Measurements from ENCODE around the gene CDK4.
A peak's percentile ranks its signal among the peaks of the same experiment; 100 is the strongest.

Gene CDK4

DNA sequence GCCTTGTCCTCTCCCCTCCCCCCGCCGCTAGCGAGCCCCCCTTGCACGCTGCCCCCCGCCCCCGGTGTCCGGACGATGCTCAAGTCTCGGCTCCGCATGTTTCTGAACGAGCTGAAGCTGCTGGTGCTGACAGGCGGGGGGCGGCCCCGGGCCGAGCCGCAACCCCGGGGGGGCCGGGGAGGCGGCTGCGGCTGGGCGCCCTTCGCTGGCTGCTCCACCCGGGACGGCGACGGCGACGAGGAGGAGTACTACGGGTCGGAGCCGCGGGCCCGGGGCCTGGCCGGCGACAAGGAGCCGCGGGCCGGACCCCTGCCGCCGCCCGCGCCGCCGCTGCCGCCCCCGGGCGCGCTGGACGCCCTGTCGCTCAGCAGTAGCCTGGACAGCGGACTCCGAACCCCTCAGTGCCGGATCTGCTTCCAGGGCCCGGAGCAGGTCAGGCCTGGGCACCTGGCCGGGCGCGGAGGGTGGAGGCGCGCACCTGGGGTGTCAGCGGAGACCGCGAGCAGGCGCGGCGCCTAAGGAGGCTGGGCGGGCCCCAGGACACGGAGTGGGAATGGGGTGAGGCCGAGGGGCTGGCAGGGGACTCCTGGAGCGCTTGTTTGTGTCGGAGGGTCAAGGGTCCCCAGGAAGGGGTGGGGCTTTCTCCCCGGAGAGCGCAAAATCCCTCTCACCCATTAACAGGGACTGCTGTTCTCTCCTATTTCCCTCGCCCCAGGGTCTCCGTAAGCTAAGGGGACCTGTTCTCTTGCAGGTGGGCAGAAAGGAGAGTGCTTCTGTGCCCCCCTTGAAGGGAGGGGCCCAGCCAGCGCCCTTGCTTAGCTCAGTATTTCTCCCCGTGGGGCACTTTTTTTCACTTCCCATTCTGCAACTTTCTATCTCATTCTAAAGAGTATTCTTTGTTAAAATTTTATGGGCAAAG, 3.6 kb upstream of the CDK4 start:
- no peak for DNase-seq (ENCODE audit: low spot score)
- Histone ChIP-seq H3K27ac (peak overlapping the region in 1 of 2 donors; percentile 64), H3K4me3 (peak overlapping the region; percentile 89)
- TF ChIP-seq, protein P1, sequence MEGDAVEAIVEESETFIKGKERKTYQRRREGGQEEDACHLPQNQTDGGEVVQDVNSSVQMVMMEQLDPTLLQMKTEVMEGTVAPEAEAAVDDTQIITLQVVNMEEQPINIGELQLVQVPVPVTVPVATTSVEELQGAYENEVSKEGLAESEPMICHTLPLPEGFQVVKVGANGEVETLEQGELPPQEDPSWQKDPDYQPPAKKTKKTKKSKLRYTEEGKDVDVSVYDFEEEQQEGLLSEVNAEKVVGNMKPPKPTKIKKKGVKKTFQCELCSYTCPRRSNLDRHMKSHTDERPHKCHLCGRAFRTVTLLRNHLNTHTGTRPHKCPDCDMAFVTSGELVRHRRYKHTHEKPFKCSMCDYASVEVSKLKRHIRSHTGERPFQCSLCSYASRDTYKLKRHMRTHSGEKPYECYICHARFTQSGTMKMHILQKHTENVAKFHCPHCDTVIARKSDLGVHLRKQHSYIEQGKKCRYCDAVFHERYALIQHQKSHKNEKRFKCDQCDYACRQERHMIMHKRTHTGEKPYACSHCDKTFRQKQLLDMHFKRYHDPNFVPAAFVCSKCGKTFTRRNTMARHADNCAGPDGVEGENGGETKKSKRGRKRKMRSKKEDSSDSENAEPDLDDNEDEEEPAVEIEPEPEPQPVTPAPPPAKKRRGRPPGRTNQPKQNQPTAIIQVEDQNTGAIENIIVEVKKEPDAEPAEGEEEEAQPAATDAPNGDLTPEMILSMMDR (IDR thresholded peaks at IDR 0.05) = no peak

DNA sequence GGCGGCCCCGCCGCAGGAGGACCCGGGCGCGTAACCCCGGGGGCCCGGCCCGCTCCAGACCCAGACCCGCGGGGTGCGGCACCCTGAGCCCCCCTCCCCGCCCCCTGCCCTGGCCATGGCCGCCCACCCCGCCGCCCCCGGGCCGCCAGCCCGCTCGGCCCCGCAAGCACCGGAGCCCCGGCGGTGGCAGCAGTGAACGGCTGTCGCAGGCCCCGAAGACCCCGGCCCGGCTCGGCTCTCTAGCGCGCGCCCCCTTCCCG, 3.0 kb upstream of the CDK4 start:
- peak overlapping the region in 1 of 2 donors; percentile 64 for H3K27ac ChIP-seq
- TF ChIP-seq, protein P1 (IDR thresholded peaks at IDR 0.05) = no peak
- peak overlapping the region; percentile 89 for H3K4me3 ChIP-seq
- no peak for DNase-seq (ENCODE audit: low spot score)

DNA sequence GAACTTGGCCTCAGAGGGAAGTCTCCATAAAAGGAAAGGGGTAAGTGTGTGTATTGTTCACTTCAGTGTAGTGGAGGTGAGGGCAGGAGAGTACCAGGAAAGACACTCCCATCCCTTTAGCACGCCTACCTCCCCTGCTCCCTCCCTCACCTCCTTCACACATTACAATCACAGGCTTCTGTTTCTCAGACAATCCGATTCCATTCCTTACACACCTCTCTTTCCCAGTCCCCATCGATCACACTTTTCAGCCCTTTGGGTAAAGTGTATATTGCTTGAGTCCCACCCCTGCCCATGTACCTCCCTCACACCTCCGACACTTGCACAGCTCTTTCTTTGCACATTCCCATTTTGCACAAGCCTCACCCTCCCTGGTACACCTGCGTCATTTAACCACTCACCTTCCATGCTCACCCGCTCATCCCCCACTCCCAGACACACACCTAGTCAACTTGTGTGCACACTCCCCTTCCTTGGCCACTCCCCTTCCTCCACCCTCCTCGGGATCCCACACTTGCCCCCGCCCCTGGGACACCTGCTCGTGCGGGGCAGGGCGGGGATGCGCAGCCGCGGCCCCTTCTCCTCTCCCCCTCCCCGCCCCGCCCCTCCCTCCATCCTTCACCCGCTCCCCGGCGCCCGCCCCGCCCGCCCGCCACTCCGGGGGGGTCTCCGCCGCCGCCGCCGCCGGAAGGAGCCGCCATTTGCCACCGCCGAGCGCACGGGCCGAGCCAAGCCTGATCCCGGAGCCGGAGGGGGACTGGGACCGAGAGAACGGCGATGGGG, 2.5 kb upstream of the CDK4 start, which contains the start of gene MARCHF9:
Gene MARCHF9 (plus strand): TSS at position 693 of the 783 bp plus-strand sequence. CDS start 426 bp downstream, outside the sequence.
- Histone ChIP-seq H3K27ac (peak within 1 kb of the TSS in 1 of 2 donors; percentile 64), H3K4me3 (peak within 1 kb of the TSS; percentile 89)
- TF ChIP-seq, protein P1 (IDR thresholded peaks at IDR 0.05) = no peak
- DNase-seq (ENCODE audit: low spot score) = no peak

DNA sequence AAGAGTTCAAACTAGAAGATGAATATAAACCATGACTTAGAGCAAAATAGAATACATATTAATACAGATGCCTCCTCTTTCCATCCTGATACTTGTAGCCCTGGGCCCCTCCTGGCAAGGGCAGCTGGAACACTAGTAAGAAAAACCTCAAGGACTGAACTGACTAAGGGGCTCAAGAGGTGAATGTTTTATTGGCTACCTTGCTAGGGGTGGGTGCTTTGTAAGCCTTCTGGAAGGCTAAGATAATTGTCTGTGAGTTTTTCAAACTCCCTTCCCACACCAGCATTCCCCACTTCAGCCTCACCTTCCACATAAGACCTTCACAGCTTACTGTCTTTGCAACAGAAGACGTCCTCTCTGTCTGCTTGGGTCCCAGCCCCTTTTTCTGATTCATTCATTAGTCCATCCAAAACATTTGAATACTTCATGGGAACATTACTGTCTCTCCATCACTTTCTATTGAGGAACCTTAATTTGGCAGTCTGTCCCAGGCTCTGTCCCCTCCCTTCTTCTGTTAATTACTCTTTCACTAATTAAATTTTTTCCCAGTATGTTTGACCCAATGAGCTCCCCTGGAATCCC, 1.7 kb upstream of the CDK4 start:
- Histone ChIP-seq H3K27ac (no peak overlapping the region), H3K4me3 (no peak overlapping the region)
- TF ChIP-seq, protein P1 (IDR thresholded peaks at IDR 0.05) = no peak
- no peak for DNase-seq (ENCODE audit: low spot score)

DNA sequence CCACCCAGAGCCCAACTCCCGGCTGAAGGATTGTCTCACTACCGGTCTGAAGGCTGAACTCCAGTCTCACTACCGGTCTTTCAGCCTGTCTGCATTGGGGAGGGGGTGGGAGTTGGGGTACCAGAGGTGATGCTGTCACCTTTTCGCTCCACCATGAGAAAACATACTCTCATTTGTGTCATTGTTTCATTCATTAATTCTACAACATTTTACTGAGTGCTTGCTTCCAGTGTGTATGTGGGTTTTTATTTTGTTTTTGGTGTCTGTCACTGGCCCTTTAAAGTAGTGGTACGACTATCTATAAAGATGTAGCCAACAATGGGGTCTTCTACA, 524 bp upstream of the CDK4 start:
- H3K27ac ChIP-seq = peak overlapping the region; percentile 54 to 91
- DNase-seq (ENCODE audit: low spot score) = no peak
- peak overlapping the region; percentile 80 for H3K4me3 ChIP-seq
- TF ChIP-seq, protein P1 (IDR thresholded peaks at IDR 0.05) = no peak

DNA sequence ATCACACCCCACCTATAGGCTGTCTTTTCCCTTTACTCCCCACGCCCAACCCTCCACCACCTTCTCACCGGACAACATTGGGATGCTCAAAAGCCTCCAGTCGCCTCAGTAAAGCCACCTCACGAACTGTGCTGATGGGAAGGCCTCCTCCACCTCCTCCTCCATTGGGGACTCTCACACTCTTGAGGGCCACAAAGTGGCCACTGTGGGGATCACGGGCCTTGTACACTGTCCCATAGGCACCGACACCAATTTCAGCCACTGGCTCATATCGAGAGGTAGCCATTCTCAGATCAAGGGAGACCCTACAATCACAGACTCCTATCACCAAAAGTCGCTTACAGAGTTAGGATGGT, 700 bp downstream of the CDK4 start:
- H3K4me3 ChIP-seq = peak overlapping the region; percentile 80
- TF ChIP-seq, protein P1 (IDR thresholded peaks at IDR 0.05) = no peak
- peak overlapping the region; percentile 91 for H3K27ac ChIP-seq
- DNase-seq (ENCODE audit: low spot score) = no peak

All from coronary artery (tissue), 2 donors.